GM21576 (cell line): ENCODE results near the gene TPPP3.

ENCODE experiments used
- ATAC-seq: cut with Tn5 transposase; IDR thresholded peaks from one replicate; pipeline ENCODE4 v1.9.1; 2021; ENCODE audit warnings: mild to moderate bottlenecking, moderate library complexity; ENCODE audit not compliant: unreplicated experiment

TPPP3 gene

GRCh38 chr16:67406111-67406971 is 13.0 kb upstream of the TPPP3 start:
- ATAC-seq, result no peak

GRCh38 chr16:67405336-67405735 is 12.0 kb upstream of the TPPP3 start:
- no peak for ATAC-seq

- no peak for ATAC-seq
These were observed 11.5 kb upstream of the TPPP3 start for GRCh38 chr16:67404740-67405226.

GRCh38 chr16:67403976-67404555 is 10.8 kb upstream of the TPPP3 start:
- ATAC-seq, result no peak

- no peak for ATAC-seq
These were observed 7.6 kb upstream of the TPPP3 start for GRCh38 chr16:67400901-67401300.

- no peak for ATAC-seq
These were observed 6.7 kb upstream of the TPPP3 start for GRCh38 chr16:67399749-67400704.

- no peak for ATAC-seq
These were observed 6.0 kb upstream of the TPPP3 start for GRCh38 chr16:67399218-67399733.

GRCh38 chr16:67398546-67399217 is 5.4 kb upstream of the TPPP3 start:
- ATAC-seq, result no peak

- no peak for ATAC-seq
These were observed 4.7 kb upstream of the TPPP3 start for GRCh38 chr16:67397812-67398545.

GRCh38 chr16:67397036-67397801 is 3.9 kb upstream of the TPPP3 start:
- ATAC-seq, result no peak

- ATAC-seq, result no peak
These were observed 3.1 kb upstream of the TPPP3 start for GRCh38 chr16:67396159-67397035.

GRCh38 chr16:67395458-67396158 is 2.3 kb upstream of the TPPP3 start:
- ATAC-seq, result no peak

GRCh38 chr16:67395105-67395457 is 1.8 kb upstream of the TPPP3 start:
- no peak for ATAC-seq

GRCh38 chr16:67394155-67395104 is 1.1 kb upstream of the TPPP3 start:
- no peak for ATAC-seq

GRCh38 chr16:67393788-67394154 is 473 bp upstream of the TPPP3 start:
- ATAC-seq, result no peak

GRCh38 chr16:67392301-67393059 is 818 bp downstream of the TPPP3 start:
- no peak for ATAC-seq
